Smooth muscle cell (in vitro differentiated cells): ENCODE results near the gene SYNE1. TPM values are rescaled to one million over a fixed set of nuclear protein-coding genes. Genes with fewer than 3 reads are reported as not detected.
"Not testable (repeated sequence)": the region's sequence is repeated elsewhere in the genome, so short reads cannot be mapped to it uniquely, and the experiment has no call there.

Source experiments
- DNase-seq: peaks from one replicate; lab custom pipeline; 2025; ENCODE audit not compliant: unreplicated experiment; lab: John Stamatoyannopoulos, UW
- H2AFZ ChIP-seq: fragments of 200-600 bp; sonication (generic); 2 replicates; pipeline ENCODE4 v1.6.0; 2016; ENCODE audit warnings: antibody characterized with exemption, low read depth, mild to moderate bottlenecking
- H3F3A ChIP-seq: fragments of 200-600 bp; sonication (generic); 2 replicates; pipeline ENCODE4 v1.6.0; 2017; ENCODE audit warnings: antibody characterized with exemption, low read depth
- H3K27ac ChIP-seq: fragments of 200-600 bp; sonication (generic); 2 replicates; pipeline ENCODE4 v1.5.1; 2016; ENCODE audit warnings: low read depth, mild to moderate bottlenecking
- H3K27me3 ChIP-seq: fragments of 200-600 bp; sonication (generic); 2 replicates; pipeline ENCODE4 v1.6.1; 2016; ENCODE audit warnings: low read depth, mild to moderate bottlenecking
- H3K36me3 ChIP-seq: fragments of 200-600 bp; sonication (generic); 2 replicates; pipeline ENCODE4 v1.5.1; 2016; ENCODE audit warnings: low read depth
- H3K4me1 ChIP-seq: fragments of 200-600 bp; sonication (generic); 2 replicates; pipeline ENCODE4 v1.5.1; 2016; ENCODE audit warnings: low read depth
- H3K4me2 ChIP-seq: fragments of 200-600 bp; sonication (generic); 2 replicates; pipeline ENCODE4 v1.6.0; 2016; ENCODE audit warnings: mild to moderate bottlenecking
- H3K4me3 ChIP-seq: fragments of 200-600 bp; sonication (generic); 2 replicates; pipeline ENCODE4 v1.5.1; 2016; ENCODE audit warnings: mild to moderate bottlenecking
- H3K79me2 ChIP-seq: fragments of 200-600 bp; sonication (generic); 2 replicates; pipeline ENCODE4 v1.6.0; 2016; ENCODE audit warnings: low read depth, mild to moderate bottlenecking
- H3K9ac ChIP-seq: fragments of 200-600 bp; sonication (generic); 2 replicates; pipeline ENCODE4 v1.6.0; 2016; ENCODE audit warnings: low read depth
- H3K9me3 ChIP-seq: fragments of 200-600 bp; sonication (generic); replicated peaks from 2 replicates; pipeline ENCODE4 v1.5.1; 2016; ENCODE audit warnings: low read depth
- H4K20me1 ChIP-seq: fragments of 200-600 bp; sonication (generic); 2 replicates; pipeline ENCODE4 v1.6.0; 2016; ENCODE audit warnings: low read depth
- WGBS: methylation state at CpG from one replicate; pipeline ENCODE4 v1.1.7; 2016; ENCODE audit warnings: low lambda C conversion rate; 5-methylcytosine and 5-hydroxymethylcytosine counted together
- polyA plus RNA-seq: library from polyadenylated mRNA; unstranded; fragments of >200 nt; fragmentation: Nextera tagmentation; extraction: Ambion mirVana; gene quantifications from 2 replicates; pipeline ENCODE4 v1.2.1, GENCODE V29; 2016
- total RNA-seq: library from RNA; depleted of rRNA; stranded (reverse); fragments of >200 nt; gene quantifications from 2 replicates; pipeline ENCODE4 v1.2.3, GENCODE V29; 2014
- TF ChIP-seq, protein P1 (sequence below): fragments of 200-600 bp; sonication (generic); IDR thresholded peaks from 2 replicates; pipeline ENCODE4 v1.5.1; 2017; ENCODE audit warnings: borderline replicate concordance, mild to moderate bottlenecking, antibody characterized with exemption; ENCODE audit not compliant: insufficient read depth, poor library complexity, severe bottlenecking

Gene SYNE1
- total and polyA plus RNA-seq, 2 experiments from 2014 or later, result 18.2 to 56.2 TPM

DNA sequence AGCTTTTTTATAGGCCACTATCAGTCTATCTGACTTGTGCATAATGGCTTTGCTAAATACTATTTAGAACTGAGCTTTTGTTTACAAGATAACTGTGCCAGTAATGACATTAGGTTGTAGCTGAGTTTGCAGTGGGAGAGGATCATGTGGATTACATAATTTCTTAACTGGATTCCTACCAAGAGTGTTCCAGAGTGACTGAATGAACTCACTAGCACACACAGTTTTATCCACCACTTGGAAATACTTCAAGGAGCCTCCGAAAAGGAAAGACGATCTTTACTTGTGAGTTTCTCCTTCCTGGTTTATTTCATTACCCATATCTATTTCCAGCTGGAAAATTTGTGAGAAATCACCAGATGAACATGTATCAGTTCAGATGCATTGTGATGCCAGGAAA lies 10.9 kb upstream of the SYNE1 start:
- no peak for DNase-seq

GRCh38 chr6:152646732-152647131 lies 9.6 kb upstream of the SYNE1 start:
- H3K27ac ChIP-seq, H3K79me2 ChIP-seq, H2AFZ ChIP-seq, H3K4me3 ChIP-seq, H3F3A ChIP-seq, H3K36me3 ChIP-seq, H4K20me1 ChIP-seq, H3K4me2 ChIP-seq, DNase-seq, H3K27me3 ChIP-seq, H3K9me3 ChIP-seq, H3K4me1 ChIP-seq, H3K9ac ChIP-seq: not testable (repeated sequence)
- WGBS, result 64% methylated on average over 4 of the region's 4 CpGs

More for the DNA sequence above, 10.9 kb upstream of the SYNE1 start:
- Histone ChIP-seq H3K36me3 (no peaks in the 10 kb centered on the region), H3K4me1 (no peaks in the 10 kb centered on the region), H4K20me1 (no peaks in the 10 kb centered on the region), H3K4me3 (no peak overlapping the region), H3K27me3 (peaks cover 3% of the 10 kb centered on the region), H3K79me2 (no peaks in the 10 kb centered on the region), H3K9me3 (no peaks in the 10 kb centered on the region), H2AFZ (no peak overlapping the region), H3F3A (no peaks in the 10 kb centered on the region), H3K9ac (no peak overlapping the region), H3K27ac (no peak overlapping the region), H3K4me2 (no peak overlapping the region)
- 75% methylated on average over 2 of the region's 2 CpGs for WGBS
- TF ChIP-seq, protein P1, sequence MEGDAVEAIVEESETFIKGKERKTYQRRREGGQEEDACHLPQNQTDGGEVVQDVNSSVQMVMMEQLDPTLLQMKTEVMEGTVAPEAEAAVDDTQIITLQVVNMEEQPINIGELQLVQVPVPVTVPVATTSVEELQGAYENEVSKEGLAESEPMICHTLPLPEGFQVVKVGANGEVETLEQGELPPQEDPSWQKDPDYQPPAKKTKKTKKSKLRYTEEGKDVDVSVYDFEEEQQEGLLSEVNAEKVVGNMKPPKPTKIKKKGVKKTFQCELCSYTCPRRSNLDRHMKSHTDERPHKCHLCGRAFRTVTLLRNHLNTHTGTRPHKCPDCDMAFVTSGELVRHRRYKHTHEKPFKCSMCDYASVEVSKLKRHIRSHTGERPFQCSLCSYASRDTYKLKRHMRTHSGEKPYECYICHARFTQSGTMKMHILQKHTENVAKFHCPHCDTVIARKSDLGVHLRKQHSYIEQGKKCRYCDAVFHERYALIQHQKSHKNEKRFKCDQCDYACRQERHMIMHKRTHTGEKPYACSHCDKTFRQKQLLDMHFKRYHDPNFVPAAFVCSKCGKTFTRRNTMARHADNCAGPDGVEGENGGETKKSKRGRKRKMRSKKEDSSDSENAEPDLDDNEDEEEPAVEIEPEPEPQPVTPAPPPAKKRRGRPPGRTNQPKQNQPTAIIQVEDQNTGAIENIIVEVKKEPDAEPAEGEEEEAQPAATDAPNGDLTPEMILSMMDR, result no peak

DNA sequence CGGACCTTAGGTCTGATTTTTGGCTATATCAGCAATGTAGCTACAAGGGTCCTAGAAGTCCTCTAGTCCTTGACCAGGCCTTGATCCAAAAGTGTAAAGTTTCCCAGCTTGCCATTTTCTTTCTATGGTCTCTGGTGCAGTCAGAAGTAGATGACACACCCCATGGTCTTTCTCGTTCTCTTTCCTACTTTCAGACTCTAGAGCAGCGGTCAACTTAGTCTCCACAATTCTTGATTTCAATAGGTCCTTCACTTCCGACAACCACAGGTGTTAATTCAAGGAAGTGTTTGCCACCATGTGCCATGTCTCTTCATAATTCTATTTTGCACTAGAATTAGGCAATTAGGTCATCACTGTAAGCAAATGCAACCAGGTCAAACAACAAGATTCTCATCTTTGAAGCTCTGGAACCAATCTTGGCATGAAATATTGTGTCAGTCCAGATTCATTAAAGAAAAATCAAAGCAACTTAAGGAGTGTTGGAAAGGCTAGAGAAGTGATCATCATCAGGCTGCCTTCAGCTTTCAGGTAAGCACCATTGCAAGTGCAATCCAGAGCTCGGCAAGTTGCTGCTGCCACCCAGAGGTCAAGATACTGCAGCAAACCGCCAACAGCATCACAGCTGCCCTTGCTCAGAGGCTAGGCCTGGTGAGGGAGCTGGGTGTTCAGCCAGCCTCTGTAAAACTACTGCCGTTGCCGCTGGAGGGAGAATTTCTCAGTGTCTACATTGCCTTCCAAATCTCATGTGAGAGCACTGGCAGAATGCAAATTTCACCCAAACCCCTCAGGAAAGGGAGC lies 5.6 kb upstream of the SYNE1 start:
- Histone ChIP-seq H3K9ac (no peak overlapping the region), H3K79me2 (no peaks in the 10 kb centered on the region), H2AFZ (no peak overlapping the region), H3F3A (no peaks in the 10 kb centered on the region), H3K4me1 (no peaks in the 10 kb centered on the region), H3K4me2 (no peak overlapping the region), H3K9me3 (no peaks in the 10 kb centered on the region), H3K4me3 (no peak overlapping the region), H3K27ac (no peak overlapping the region), H4K20me1 (no peaks in the 10 kb centered on the region), H3K27me3 (peaks cover 12% of the 10 kb centered on the region), H3K36me3 (no peaks in the 10 kb centered on the region)
- TF ChIP-seq, protein P1, result peak; percentile 33
- DNase-seq, result no peak
- WGBS, result 48% methylated on average over 8 of the region's 8 CpGs

GRCh38 chr6:152636609-152637295 lies 410 bp downstream of the SYNE1 start:
- H3K4me2 ChIP-seq, result peak overlapping the region; percentile 97
- no peaks in the 10 kb centered on the region for H3F3A ChIP-seq
- no peaks in the 10 kb centered on the region for H3K36me3 ChIP-seq
- no peak overlapping the region for H3K27ac ChIP-seq
- no peaks in the 10 kb centered on the region for H3K9me3 ChIP-seq
- H4K20me1 ChIP-seq, result no peaks in the 10 kb centered on the region
- H3K4me1 ChIP-seq, result peaks cover 4% of the 10 kb centered on the region
- TF ChIP-seq, protein P1, result no peak
- H3K9ac ChIP-seq, result no peak overlapping the region
- H2AFZ ChIP-seq, result peak overlapping the region; percentile 68
- H3K79me2 ChIP-seq, result no peaks in the 10 kb centered on the region
- WGBS, result 1% methylated on average over 53 of the region's 72 CpGs
- peak overlapping the region; percentile 53 for H3K4me3 ChIP-seq
- peaks cover 56% of the 10 kb centered on the region for H3K27me3 ChIP-seq
- DNase-seq, result no peak
